Neural cell (in vitro differentiated cells): ENCODE data around the gene RNF227.

ENCODE experiments used
- EZH2 ChIP-seq: fragments of 200-600, 300-800 bp; shearing (Covaris generic), sonication (generic); IDR thresholded peaks from 2 replicates; pipeline ENCODE4 v1.6.1; 2014; ENCODE audit warnings: antibody characterized with exemption, low read length, borderline replicate concordance, mild to moderate bottlenecking; ENCODE audit not compliant: insufficient read depth, poor library complexity, severe bottlenecking
- POLR2AphosphoS5 ChIP-seq: IDR thresholded peaks from 2 replicates; pipeline ENCODE4 v1.6.1; 2012
- TF ChIP-seq, protein P1 (sequence below): fragments of 450-650 bp; IDR thresholded peaks from 2 replicates; pipeline ENCODE4 v1.5.1; 2014; ENCODE audit warnings: antibody characterized with exemption, mild to moderate bottlenecking, moderate library complexity; ENCODE audit not compliant: poor library complexity, severe bottlenecking

DNA sequence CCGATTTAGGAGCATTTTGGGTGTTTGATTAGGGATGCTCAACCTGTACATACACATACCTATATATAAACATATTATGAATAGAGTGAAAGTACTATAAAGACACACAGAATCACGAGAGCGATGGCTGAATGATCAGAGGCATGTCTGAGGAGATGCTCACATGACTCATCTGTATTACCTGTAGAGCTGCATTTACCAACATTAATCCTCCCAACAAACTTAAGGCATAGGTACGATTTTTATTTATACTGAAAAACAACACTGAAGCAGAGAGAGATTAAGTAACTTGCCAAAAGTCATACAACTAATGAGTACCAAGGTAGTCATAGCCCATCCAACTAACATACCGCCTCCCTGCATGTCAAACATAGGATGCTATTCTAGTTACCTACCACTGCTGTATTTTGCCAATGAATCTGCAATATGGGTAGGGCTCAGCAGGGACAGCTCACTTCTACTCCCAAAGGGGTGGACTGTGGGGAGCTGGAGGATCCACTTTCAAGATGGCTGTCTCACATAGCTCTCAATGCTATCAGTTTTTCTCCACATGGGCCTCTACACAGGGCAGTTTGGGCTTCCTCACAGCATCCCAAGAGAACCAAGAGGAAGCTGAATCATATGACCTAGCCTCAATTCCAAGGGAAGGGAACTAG lies 51.0 kb downstream of the RNF227 start:
- TF ChIP-seq POLR2AphosphoS5 (no peak), EZH2 (no peak)
- TF ChIP-seq, protein P1, sequence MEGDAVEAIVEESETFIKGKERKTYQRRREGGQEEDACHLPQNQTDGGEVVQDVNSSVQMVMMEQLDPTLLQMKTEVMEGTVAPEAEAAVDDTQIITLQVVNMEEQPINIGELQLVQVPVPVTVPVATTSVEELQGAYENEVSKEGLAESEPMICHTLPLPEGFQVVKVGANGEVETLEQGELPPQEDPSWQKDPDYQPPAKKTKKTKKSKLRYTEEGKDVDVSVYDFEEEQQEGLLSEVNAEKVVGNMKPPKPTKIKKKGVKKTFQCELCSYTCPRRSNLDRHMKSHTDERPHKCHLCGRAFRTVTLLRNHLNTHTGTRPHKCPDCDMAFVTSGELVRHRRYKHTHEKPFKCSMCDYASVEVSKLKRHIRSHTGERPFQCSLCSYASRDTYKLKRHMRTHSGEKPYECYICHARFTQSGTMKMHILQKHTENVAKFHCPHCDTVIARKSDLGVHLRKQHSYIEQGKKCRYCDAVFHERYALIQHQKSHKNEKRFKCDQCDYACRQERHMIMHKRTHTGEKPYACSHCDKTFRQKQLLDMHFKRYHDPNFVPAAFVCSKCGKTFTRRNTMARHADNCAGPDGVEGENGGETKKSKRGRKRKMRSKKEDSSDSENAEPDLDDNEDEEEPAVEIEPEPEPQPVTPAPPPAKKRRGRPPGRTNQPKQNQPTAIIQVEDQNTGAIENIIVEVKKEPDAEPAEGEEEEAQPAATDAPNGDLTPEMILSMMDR = no peak
